AG04449 (cell line): ENCODE results near the gene CHMP6.

Source experiments
- CTCF ChIA-PET: fragments of 350-600 bp; formaldehyde crosslinking; extraction: SDS; loops from one replicate; lab custom pipeline; 2021; ENCODE audit warnings: antibody characterized with exemption; lab: Yijun Ruan, JAX
- POLR2A ChIA-PET: fragments of 400-600, 350-600 bp; formaldehyde crosslinking; extraction: SDS; loops from one replicate; lab custom pipeline; 2020; ENCODE audit warnings: antibody characterized with exemption, inconsistent platforms; lab: Yijun Ruan, JAX
- DNase-seq: peaks from one replicate; pipeline ENCODE4 v3.0.0-alpha.2; 2010; ENCODE audit warnings: low read depth, low spot score
- H3K4me3 ChIP-seq: 2 replicates; pipeline ENCODE4 v1.5.1; 2011; ENCODE audit warnings: low read depth, mild to moderate bottlenecking, control low read depth, low read length
- CTCF ChIP-seq: IDR thresholded peaks from one replicate; pipeline ENCODE4 v1.5.1; 2011; ENCODE audit warnings: mild to moderate bottlenecking, moderate library complexity, low read length, control low read depth, inconsistent platforms; ENCODE audit not compliant: insufficient read depth; ENCODE audit errors: missing control alignments

Gene CHMP6

GRCh38 chr17:81000334-81000630 is 8.6 kb downstream of the CHMP6 start:
- DNase-seq: no peak
- no peak for TF ChIP-seq CTCF
- CTCF ChIA-PET: interaction anchor here (1.3 kb wide), 1 partner anchor 195 kb away, joined by 3 read pairs; no protein-coding TSS in a partner anchor
- POLR2A ChIA-PET: no interaction called here
- no peak overlapping the region for H3K4me3 ChIP-seq

GRCh38 chr17:81000631-81001357 is 9.2 kb downstream of the CHMP6 start:
- TF ChIP-seq CTCF: no peak
- no peak overlapping the region for H3K4me3 ChIP-seq
- ChIA-PET CTCF (interaction anchor here (1.2 to 1.3 kb wide), 2 partner anchors 23 to 196 kb away, joined by 3 to 4 read pairs; no protein-coding TSS in a partner anchor), POLR2A (no interaction called here)
- DNase-seq: no peak

GRCh38 chr17:81002013-81002384 is 10.4 kb downstream of the CHMP6 start:
- POLR2A ChIA-PET: no interaction called here
- no peak for DNase-seq
- CTCF ChIA-PET: interaction anchor here (1.2 to 1.5 kb wide), 2 partner anchors 22 to 100 kb away, joined by 4 to 8 read pairs; no protein-coding TSS in a partner anchor
- H3K4me3 ChIP-seq: no peak overlapping the region
- TF ChIP-seq CTCF: no peak

- ChIA-PET CTCF (interaction anchor here (1.0 to 1.5 kb wide), 5 partner anchors 10 to 99 kb away, joined by 3 to 8 read pairs (median 3); partner anchors contain the start of gene CHMP6), POLR2A (no interaction called here)
- DNase-seq: no peak
- TF ChIP-seq CTCF: no peak
- no peak overlapping the region for H3K4me3 ChIP-seq
These were observed 11.0 kb downstream of the CHMP6 start for GRCh38 chr17:81002409-81003361.

GRCh38 chr17:81003711-81004475 is 12.3 kb downstream of the CHMP6 start:
- DNase-seq: no peak
- H3K4me3 ChIP-seq: peak overlapping the region; percentile 23
- CTCF ChIA-PET: interaction anchor here (1.1 to 1.5 kb wide), 4 partner anchors 12 to 99 kb away, joined by 3 to 8 read pairs (median 3); partner anchors contain the start of gene CHMP6
- no peak for TF ChIP-seq CTCF
- POLR2A ChIA-PET: no interaction called here
